Measurements from ENCODE around the gene CDK19.

- no peak for TF ChIP-seq CTCF (IDR thresholded peaks at IDR 0.05)
- no peak for TF ChIP-seq POLR2A (IDR thresholded peaks at IDR 0.05)
Observed at GRCh38 chr6:110823146-110823545, 7.9 kb upstream of the CDK19 start.

Measured in adrenal gland (tissue), 5 donors.